ENCODE data around the gene PRKG1. TPM values are rescaled to one million over a fixed set of nuclear protein-coding genes. Genes with fewer than 3 reads are reported as not detected.

The PRKG1 gene
- total RNA-seq, 2 experiments from 2014 or later = not detected

- peaks cover 10% of the 10 kb centered on the region for H3K27me3 Mint-ChIP-seq (ENCODE audit: low read depth)
- no peaks in the 10 kb centered on the region for H3K36me3 Mint-ChIP-seq (ENCODE audit: low read depth)
- CTCF ChIA-PET = no interaction called here
- no peaks in the 10 kb centered on the region for H3K4me1 Mint-ChIP-seq (ENCODE audit: low read depth)
- peaks cover 4% of the 10 kb centered on the region for H3K9me3 Mint-ChIP-seq
- no peak for DNase-seq
- intact Hi-C loops (cut with micrococcal nuclease) = no loop called here
- no peak overlapping the region for H3K4me3 Mint-ChIP-seq
- H3K27ac Mint-ChIP-seq = no peak overlapping the region
Observed at GRCh38 chr10:51928162-51928561, 853.9 kb downstream of the PRKG1 start.

GRCh38 chr10:51932530-51932929 is 858.2 kb downstream of the PRKG1 start:
- no peaks in the 10 kb centered on the region for H3K9me3 Mint-ChIP-seq
- H3K27me3 Mint-ChIP-seq (ENCODE audit: low read depth) = peaks cover 11% of the 10 kb centered on the region
- no peaks in the 10 kb centered on the region for H3K36me3 Mint-ChIP-seq (ENCODE audit: low read depth)
- intact Hi-C loops (cut with micrococcal nuclease) = no loop called here
- H3K27ac Mint-ChIP-seq = no peak overlapping the region
- DNase-seq = no peak
- CTCF ChIA-PET = no interaction called here
- no peaks in the 10 kb centered on the region for H3K4me1 Mint-ChIP-seq (ENCODE audit: low read depth)
- no peak overlapping the region for H3K4me3 Mint-ChIP-seq

- no peaks in the 10 kb centered on the region for H3K9me3 Mint-ChIP-seq
- H3K4me1 Mint-ChIP-seq (ENCODE audit: low read depth) = no peaks in the 10 kb centered on the region
- peaks cover 10% of the 10 kb centered on the region for H3K27me3 Mint-ChIP-seq (ENCODE audit: low read depth)
- CTCF ChIA-PET = no interaction called here
- no peak overlapping the region for H3K4me3 Mint-ChIP-seq
- no peak for DNase-seq
- H3K27ac Mint-ChIP-seq = no peak overlapping the region
- H3K36me3 Mint-ChIP-seq (ENCODE audit: low read depth) = no peaks in the 10 kb centered on the region
- intact Hi-C loops (cut with micrococcal nuclease) = no loop called here
Observed at GRCh38 chr10:51934373-51934772, 860.1 kb downstream of the PRKG1 start.

GRCh38 chr10:51935341-51935740 is 861.1 kb downstream of the PRKG1 start:
- H3K36me3 Mint-ChIP-seq (ENCODE audit: low read depth) = no peaks in the 10 kb centered on the region
- no peaks in the 10 kb centered on the region for H3K9me3 Mint-ChIP-seq
- H3K4me1 Mint-ChIP-seq (ENCODE audit: low read depth) = no peaks in the 10 kb centered on the region
- CTCF ChIA-PET = no interaction called here
- no peak overlapping the region for H3K27ac Mint-ChIP-seq
- intact Hi-C loops (cut with micrococcal nuclease) = no loop called here
- H3K4me3 Mint-ChIP-seq = no peak overlapping the region
- DNase-seq = no peak
- H3K27me3 Mint-ChIP-seq (ENCODE audit: low read depth) = peaks cover 10% of the 10 kb centered on the region

GRCh38 chr10:51937308-51938140 is 863.2 kb downstream of the PRKG1 start:
- intact Hi-C loops (cut with micrococcal nuclease) = no loop called here
- no peaks in the 10 kb centered on the region for H3K4me1 Mint-ChIP-seq (ENCODE audit: low read depth)
- no peak overlapping the region for H3K27ac Mint-ChIP-seq
- no peak for DNase-seq
- H3K27me3 Mint-ChIP-seq (ENCODE audit: low read depth) = peaks cover 9% of the 10 kb centered on the region
- no peaks in the 10 kb centered on the region for H3K36me3 Mint-ChIP-seq (ENCODE audit: low read depth)
- CTCF ChIA-PET = no interaction called here
- H3K4me3 Mint-ChIP-seq = no peak overlapping the region
- H3K9me3 Mint-ChIP-seq = no peaks in the 10 kb centered on the region

- H3K27me3 Mint-ChIP-seq (ENCODE audit: low read depth) = peaks cover 9% of the 10 kb centered on the region
- no peak overlapping the region for H3K4me3 Mint-ChIP-seq
- no peak for DNase-seq
- intact Hi-C loops (cut with micrococcal nuclease) = no loop called here
- no peaks in the 10 kb centered on the region for H3K36me3 Mint-ChIP-seq (ENCODE audit: low read depth)
- H3K9me3 Mint-ChIP-seq = no peaks in the 10 kb centered on the region
- CTCF ChIA-PET = interaction anchor here (1.1 kb wide), 1 partner anchor 9 kb away, joined by 3 read pairs; no protein-coding TSS in a partner anchor
- H3K27ac Mint-ChIP-seq = no peak overlapping the region
- H3K4me1 Mint-ChIP-seq (ENCODE audit: low read depth) = no peaks in the 10 kb centered on the region
Observed at GRCh38 chr10:51950371-51950995, 876.2 kb downstream of the PRKG1 start.

GRCh38 chr10:51950996-51951555 is 876.8 kb downstream of the PRKG1 start:
- Mint-ChIP-seq H3K9me3 (no peaks in the 10 kb centered on the region), H3K4me1 (ENCODE audit: low read depth) (no peaks in the 10 kb centered on the region), H3K27ac (no peak overlapping the region), H3K27me3 (ENCODE audit: low read depth) (peaks cover 8% of the 10 kb centered on the region), H3K36me3 (ENCODE audit: low read depth) (no peaks in the 10 kb centered on the region), H3K4me3 (no peak overlapping the region)
- intact Hi-C loops (cut with micrococcal nuclease) = no loop called here
- no peak for DNase-seq
- CTCF ChIA-PET = interaction anchor here (1.1 kb wide), 2 partner anchors 9 to 10 kb away, joined by 3 read pairs; no protein-coding TSS in a partner anchor

- Mint-ChIP-seq H3K36me3 (ENCODE audit: low read depth) (no peaks in the 10 kb centered on the region), H3K27me3 (ENCODE audit: low read depth) (peaks cover 9% of the 10 kb centered on the region), H3K27ac (no peak overlapping the region), H3K4me3 (no peak overlapping the region), H3K4me1 (ENCODE audit: low read depth) (no peaks in the 10 kb centered on the region), H3K9me3 (no peaks in the 10 kb centered on the region)
- intact Hi-C loops (cut with micrococcal nuclease) = no loop called here
- CTCF ChIA-PET = interaction anchor here (1.1 kb wide), 1 partner anchor 9 kb away, joined by 3 read pairs; no protein-coding TSS in a partner anchor
- no peak for DNase-seq
Observed at GRCh38 chr10:51951601-51952000, 877.3 kb downstream of the PRKG1 start.

- H3K27me3 Mint-ChIP-seq (ENCODE audit: low read depth) = peaks cover 10% of the 10 kb centered on the region
- no peak overlapping the region for H3K4me3 Mint-ChIP-seq
- no peaks in the 10 kb centered on the region for H3K9me3 Mint-ChIP-seq
- CTCF ChIA-PET = interaction anchor here (1.1 kb wide), 1 partner anchor 9 kb away, joined by 3 read pairs; no protein-coding TSS in a partner anchor
- H3K27ac Mint-ChIP-seq = no peak overlapping the region
- DNase-seq = no peak
- H3K36me3 Mint-ChIP-seq (ENCODE audit: low read depth) = no peaks in the 10 kb centered on the region
- no peaks in the 10 kb centered on the region for H3K4me1 Mint-ChIP-seq (ENCODE audit: low read depth)
- intact Hi-C loops (cut with micrococcal nuclease) = no loop called here
Observed at GRCh38 chr10:51952056-51952455, 877.8 kb downstream of the PRKG1 start.

- CTCF ChIA-PET = no interaction called here
Observed at GRCh38 chr10:51955696-51956095, 881.4 kb downstream of the PRKG1 start.

GRCh38 chr10:51956822-51957221 is 882.5 kb downstream of the PRKG1 start:
- no peaks in the 10 kb centered on the region for H3K4me1 Mint-ChIP-seq (ENCODE audit: low read depth)
- intact Hi-C loops (cut with micrococcal nuclease) = no loop called here

More at GRCh38 chr10:51955696-51956095, 881.4 kb downstream of the PRKG1 start:
- Mint-ChIP-seq H3K36me3 (ENCODE audit: low read depth) (no peaks in the 10 kb centered on the region), H3K9me3 (no peaks in the 10 kb centered on the region), H3K4me3 (no peak overlapping the region), H3K4me1 (ENCODE audit: low read depth) (no peaks in the 10 kb centered on the region), H3K27me3 (ENCODE audit: low read depth) (peaks cover 9% of the 10 kb centered on the region), H3K27ac (no peak overlapping the region)
- intact Hi-C loops (cut with micrococcal nuclease) = no loop called here
- no peak for DNase-seq

GRCh38 chr10:51960494-51960895 is 886.2 kb downstream of the PRKG1 start:
- H3K36me3 Mint-ChIP-seq (ENCODE audit: low read depth) = no peaks in the 10 kb centered on the region
- intact Hi-C loops (cut with micrococcal nuclease) = loop anchor here (1.0 to 5.0 kb wide), 4 partner anchors 83 to 898 kb away; no protein-coding TSS in a partner anchor
- CTCF ChIA-PET = interaction anchor here (0.7 to 3.2 kb wide), 12 partner anchors 9 to 951 kb away, joined by 3 to 13 read pairs (median 3); no protein-coding TSS in a partner anchor
- H3K27ac Mint-ChIP-seq = no peak overlapping the region
- H3K4me3 Mint-ChIP-seq = no peak overlapping the region
- DNase-seq = no peak
- no peaks in the 10 kb centered on the region for H3K9me3 Mint-ChIP-seq
- no peaks in the 10 kb centered on the region for H3K4me1 Mint-ChIP-seq (ENCODE audit: low read depth)
- peaks cover 16% of the 10 kb centered on the region for H3K27me3 Mint-ChIP-seq (ENCODE audit: low read depth)

More at GRCh38 chr10:51956822-51957221, 882.5 kb downstream of the PRKG1 start:
- H3K27me3 Mint-ChIP-seq (ENCODE audit: low read depth) = peaks cover 9% of the 10 kb centered on the region
- H3K27ac Mint-ChIP-seq = no peak overlapping the region
- CTCF ChIA-PET = interaction anchor here (1.5 kb wide), 1 partner anchor 568 kb away, joined by 4 read pairs; no protein-coding TSS in a partner anchor
- H3K9me3 Mint-ChIP-seq = no peaks in the 10 kb centered on the region
- no peak for DNase-seq
- H3K4me3 Mint-ChIP-seq = no peak overlapping the region
- no peaks in the 10 kb centered on the region for H3K36me3 Mint-ChIP-seq (ENCODE audit: low read depth)

Data from activated naive CD4-positive, alpha-beta T cell treated with anti-CD3 and anti-CD28 coated beads for 36 hours (primary cell).